SH-SY5Y (cell line): ENCODE results near the gene CCL28.

Experiments used
- GATA2 ChIP-seq: IDR thresholded peaks from 2 replicates; pipeline ENCODE4 v1.6.1; 2011; ENCODE audit warnings: mild to moderate bottlenecking, low read depth, low read length
- GATA3 ChIP-seq: IDR thresholded peaks from 2 replicates; pipeline ENCODE4 v1.6.1; 2011; ENCODE audit warnings: low read depth, mild to moderate bottlenecking, low read length, moderate library complexity

DNA sequence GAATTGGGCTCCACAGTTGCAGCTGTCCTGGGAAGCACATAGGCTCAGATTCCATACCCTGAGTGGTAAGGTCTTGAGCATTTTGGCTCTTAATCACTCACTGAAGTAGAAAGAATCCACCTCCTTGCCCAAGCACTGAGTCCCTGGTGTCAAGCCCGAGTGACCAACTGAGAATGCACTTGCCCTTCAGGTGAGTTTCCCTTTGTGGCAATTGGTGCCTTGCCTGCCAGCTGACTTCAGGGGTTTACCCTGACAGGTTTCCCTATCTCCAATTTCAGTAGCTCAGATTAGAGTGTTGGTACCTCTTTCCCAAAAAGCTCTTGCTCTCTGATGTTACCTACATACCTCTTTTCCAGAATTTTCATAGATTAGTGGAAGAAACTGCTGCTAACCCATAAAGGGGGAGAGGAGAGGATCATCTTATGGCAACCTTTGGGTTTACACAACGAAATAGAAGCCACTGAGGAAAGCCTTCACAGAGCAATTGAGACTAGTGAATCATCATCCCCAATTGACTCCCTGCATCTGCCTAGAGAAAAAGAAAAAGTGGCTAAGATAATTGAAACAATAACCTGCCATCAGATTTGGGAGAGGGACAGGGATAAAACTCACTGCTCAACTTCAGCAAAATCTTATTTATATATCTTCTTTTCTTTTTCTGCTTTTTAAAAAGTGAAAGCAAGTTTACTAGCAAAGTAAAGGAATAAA, 48.6 kb downstream of the CCL28 start:
- no peak for TF ChIP-seq GATA2
- TF ChIP-seq GATA3 = no peak
